Neural cell (in vitro differentiated cells): Measurements from ENCODE around the gene BTN2A1. TPM values are rescaled to one million over a fixed set of nuclear protein-coding genes. Genes with fewer than 3 reads are reported as not detected.

ENCODE experiments used
- H2AFZ ChIP-seq: fragments of 200-600, 300-800 bp; sonication (generic), shearing (Covaris generic); 2 replicates; pipeline ENCODE4 v1.6.0; 2014; ENCODE audit warnings: low read depth, mild to moderate bottlenecking, antibody characterized with exemption, low read length, moderate library complexity
- H3F3A ChIP-seq: fragments of 200-600 bp; shearing (Covaris generic); 2 replicates; pipeline ENCODE4 v1.6.1; 2016; ENCODE audit warnings: mild to moderate bottlenecking, moderate library complexity, mixed read lengths, antibody characterized with exemption, low read length; ENCODE audit not compliant: insufficient read depth, poor library complexity, severe bottlenecking
- H3K27ac ChIP-seq: fragments of 200-600, 300-800 bp; sonication (generic), shearing (Covaris generic); 2 replicates; pipeline ENCODE4 v1.5.1; 2014; ENCODE audit warnings: mild to moderate bottlenecking, low read length, moderate library complexity
- H3K27me3 ChIP-seq: fragments of 300-800, 200-600 bp; sonication (generic), shearing (Covaris generic); 2 replicates; pipeline ENCODE4 v1.6.0; 2014; ENCODE audit warnings: mild to moderate bottlenecking, low read depth, low read length, moderate library complexity; ENCODE audit not compliant: insufficient read depth
- H3K36me3 ChIP-seq: fragments of 300-800, 200-600 bp; sonication (generic), shearing (Covaris generic); 2 replicates; pipeline ENCODE4 v1.5.1; 2014; ENCODE audit warnings: mild to moderate bottlenecking, antibody characterized with exemption, low read length, moderate library complexity; ENCODE audit not compliant: insufficient read depth
- H3K4me2 ChIP-seq: fragments of 300-800, 200-600 bp; sonication (generic), shearing (Covaris generic); 2 replicates; pipeline ENCODE4 v1.6.0; 2014; ENCODE audit warnings: mild to moderate bottlenecking, low read length
- H3K4me3 ChIP-seq: fragments of 300-800, 200-600 bp; sonication (generic), shearing (Covaris generic); 2 replicates; pipeline ENCODE4 v1.5.1; 2014; ENCODE audit warnings: mild to moderate bottlenecking, low read length, moderate library complexity
- H3K79me2 ChIP-seq: fragments of 200-600 bp; shearing (Covaris generic); replicated peaks from 2 replicates; pipeline ENCODE4 v1.6.0; 2014; ENCODE audit warnings: mild to moderate bottlenecking, low read length, moderate library complexity; ENCODE audit not compliant: insufficient read depth
- H3K9ac ChIP-seq: fragments of 300-800, 200-600 bp; sonication (generic), shearing (Covaris generic); 2 replicates; pipeline ENCODE4 v1.6.1; 2016; ENCODE audit warnings: mild to moderate bottlenecking, low read length, mixed read lengths
- H3K9me2 ChIP-seq: fragments of 200-600 bp; shearing (Covaris generic); 2 replicates; pipeline ENCODE4 v1.6.1; 2016; ENCODE audit warnings: mild to moderate bottlenecking, low read length, mixed read lengths; ENCODE audit not compliant: insufficient read depth
- H3K9me3 ChIP-seq: fragments of 200-600, 300-800 bp; sonication (generic), shearing (Covaris generic); 2 replicates; pipeline ENCODE4 v1.6.1; 2016; ENCODE audit warnings: mild to moderate bottlenecking, mixed run types, low read length, moderate library complexity, mixed read lengths
- H4K20me1 ChIP-seq: fragments of 200-600 bp; shearing (Covaris generic); 2 replicates; pipeline ENCODE4 v1.6.1; 2016; ENCODE audit warnings: mild to moderate bottlenecking, mixed run types; ENCODE audit not compliant: insufficient read depth
- CTCF ChIP-seq: fragments of 450-650 bp; IDR thresholded peaks from 2 replicates; pipeline ENCODE4 v1.5.1; 2014; ENCODE audit warnings: antibody characterized with exemption, mild to moderate bottlenecking, moderate library complexity; ENCODE audit not compliant: poor library complexity, severe bottlenecking
- EP300 ChIP-seq: fragments of 450-650 bp; conservative IDR thresholded peaks from 2 replicates; pipeline ENCODE4 v1.6.1; 2014; ENCODE audit warnings: antibody characterized with exemption, mild to moderate bottlenecking, moderate library complexity; ENCODE audit not compliant: poor library complexity, severe bottlenecking
- EZH2 ChIP-seq: fragments of 200-600, 300-800 bp; shearing (Covaris generic), sonication (generic); IDR thresholded peaks from 2 replicates; pipeline ENCODE4 v1.6.1; 2014; ENCODE audit warnings: antibody characterized with exemption, low read length, borderline replicate concordance, mild to moderate bottlenecking; ENCODE audit not compliant: insufficient read depth, poor library complexity, severe bottlenecking
- MXI1 ChIP-seq: fragments of 450-650 bp; conservative IDR thresholded peaks from 2 replicates; pipeline ENCODE4 v1.6.1; 2014; ENCODE audit warnings: antibody characterized with exemption, mild to moderate bottlenecking; ENCODE audit not compliant: poor library complexity, severe bottlenecking
- POLR2AphosphoS5 ChIP-seq: IDR thresholded peaks from 2 replicates; pipeline ENCODE4 v1.6.1; 2012
- RAD21 ChIP-seq: fragments of 450-650 bp; conservative IDR thresholded peaks from 2 replicates; pipeline ENCODE4 v1.6.1; 2014; ENCODE audit warnings: antibody characterized with exemption, mild to moderate bottlenecking, moderate library complexity
- REST ChIP-seq: IDR thresholded peaks from 2 replicates; pipeline ENCODE4 v1.6.1; 2012; ENCODE audit warnings: borderline replicate concordance
- SMC3 ChIP-seq: fragments of 450-650 bp; conservative IDR thresholded peaks from 2 replicates; pipeline ENCODE4 v1.6.1; 2014; ENCODE audit warnings: antibody characterized with exemption, mild to moderate bottlenecking, moderate library complexity; ENCODE audit not compliant: poor library complexity
- TAF1 ChIP-seq: IDR thresholded peaks from 2 replicates; pipeline ENCODE4 v1.6.1; 2012; ENCODE audit warnings: low read depth
- polyA plus RNA-seq: library from polyadenylated mRNA; depleted of rRNA; stranded (reverse); fragments of >200 nt; gene quantifications from 2 replicates; pipeline ENCODE4 v1.2.3, GENCODE V29; 2014

Gene BTN2A1
- polyA plus RNA-seq, 1 donor from 2014 or later: 33.8 TPM

DNA sequence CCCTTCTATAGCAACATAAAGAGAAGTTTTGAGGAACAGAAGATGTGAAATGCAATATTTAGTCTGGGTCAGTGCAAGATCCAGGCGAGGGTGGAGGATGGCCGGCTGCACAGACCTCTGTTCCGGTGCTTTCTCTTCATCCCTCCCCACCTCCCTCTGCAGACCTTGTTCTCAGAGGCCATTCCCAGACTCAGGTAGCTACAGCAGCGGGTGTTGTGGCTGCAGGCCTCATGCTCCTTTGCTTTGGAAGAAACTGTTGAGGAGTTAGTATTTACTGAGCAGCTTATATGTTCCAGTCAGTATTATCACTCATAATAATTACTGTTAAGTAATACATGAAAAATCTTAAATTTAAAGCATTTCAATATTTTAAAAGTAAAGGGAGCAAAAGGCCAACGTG, 15.8 kb upstream of the BTN2A1 start:
- Histone ChIP-seq H3K9me3 (no peaks in the 10 kb centered on the region), H3K79me2 (no peaks in the 10 kb centered on the region), H3K27me3 (no peaks in the 10 kb centered on the region), H3K9me2 (no peaks in the 10 kb centered on the region), H3K4me2 (no peak overlapping the region), H3K36me3 (no peaks in the 10 kb centered on the region), H3K9ac (no peak overlapping the region), H3K4me3 (no peak overlapping the region), H4K20me1 (no peaks in the 10 kb centered on the region), H3K27ac (no peak overlapping the region), H3F3A (no peaks in the 10 kb centered on the region), H2AFZ (no peak overlapping the region)
- no peak for TF ChIP-seq TAF1
- TF ChIP-seq MXI1: no peak
- no peak for TF ChIP-seq EZH2
- TF ChIP-seq CTCF: no peak
- no peak for TF ChIP-seq SMC3
- TF ChIP-seq EP300: no peak
- no peak for TF ChIP-seq POLR2AphosphoS5
- no peak for TF ChIP-seq RAD21
- TF ChIP-seq REST: no peak

GRCh38 chr6:26445934-26446667, 11.7 kb upstream of the BTN2A1 start:
- H3K27ac ChIP-seq: no peak overlapping the region
- H4K20me1 ChIP-seq: no peaks in the 10 kb centered on the region
- no peaks in the 10 kb centered on the region for H3F3A ChIP-seq
- H3K79me2 ChIP-seq: no peaks in the 10 kb centered on the region
- H3K36me3 ChIP-seq: no peaks in the 10 kb centered on the region
- H3K9me2 ChIP-seq: no peaks in the 10 kb centered on the region
- TF ChIP-seq MXI1: no peak
- no peak for TF ChIP-seq RAD21
- TF ChIP-seq EP300: no peak
- no peak for TF ChIP-seq POLR2AphosphoS5
- no peak for TF ChIP-seq REST
- no peak for TF ChIP-seq CTCF
- TF ChIP-seq SMC3: no peak
- no peak for TF ChIP-seq TAF1
- TF ChIP-seq EZH2: no peak
- no peaks in the 10 kb centered on the region for H3K9me3 ChIP-seq
- no peak overlapping the region for H3K4me2 ChIP-seq
- H3K4me3 ChIP-seq: no peak overlapping the region
- no peak overlapping the region for H2AFZ ChIP-seq
- no peaks in the 10 kb centered on the region for H3K27me3 ChIP-seq
- no peak overlapping the region for H3K9ac ChIP-seq
